Measurements from ENCODE around the gene RAB4B.

Gene RAB4B

DNA sequence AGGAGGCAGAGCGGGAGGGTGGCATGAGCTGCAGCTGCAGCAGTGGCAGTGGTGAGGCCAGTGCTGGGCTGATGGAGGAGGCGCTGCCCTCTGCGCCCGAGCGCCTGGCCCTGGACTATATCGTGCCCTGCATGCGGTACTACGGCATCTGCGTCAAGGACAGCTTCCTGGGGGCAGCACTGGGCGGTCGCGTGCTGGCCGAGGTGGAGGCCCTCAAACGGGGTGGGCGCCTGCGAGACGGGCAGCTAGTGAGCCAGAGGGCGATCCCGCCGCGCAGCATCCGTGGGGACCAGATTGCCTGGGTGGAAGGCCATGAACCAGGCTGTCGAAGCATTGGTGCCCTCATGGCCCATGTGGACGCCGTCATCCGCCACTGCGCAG, 22.9 kb downstream of the RAB4B start (continued):
- TF ChIP-seq, protein P1, sequence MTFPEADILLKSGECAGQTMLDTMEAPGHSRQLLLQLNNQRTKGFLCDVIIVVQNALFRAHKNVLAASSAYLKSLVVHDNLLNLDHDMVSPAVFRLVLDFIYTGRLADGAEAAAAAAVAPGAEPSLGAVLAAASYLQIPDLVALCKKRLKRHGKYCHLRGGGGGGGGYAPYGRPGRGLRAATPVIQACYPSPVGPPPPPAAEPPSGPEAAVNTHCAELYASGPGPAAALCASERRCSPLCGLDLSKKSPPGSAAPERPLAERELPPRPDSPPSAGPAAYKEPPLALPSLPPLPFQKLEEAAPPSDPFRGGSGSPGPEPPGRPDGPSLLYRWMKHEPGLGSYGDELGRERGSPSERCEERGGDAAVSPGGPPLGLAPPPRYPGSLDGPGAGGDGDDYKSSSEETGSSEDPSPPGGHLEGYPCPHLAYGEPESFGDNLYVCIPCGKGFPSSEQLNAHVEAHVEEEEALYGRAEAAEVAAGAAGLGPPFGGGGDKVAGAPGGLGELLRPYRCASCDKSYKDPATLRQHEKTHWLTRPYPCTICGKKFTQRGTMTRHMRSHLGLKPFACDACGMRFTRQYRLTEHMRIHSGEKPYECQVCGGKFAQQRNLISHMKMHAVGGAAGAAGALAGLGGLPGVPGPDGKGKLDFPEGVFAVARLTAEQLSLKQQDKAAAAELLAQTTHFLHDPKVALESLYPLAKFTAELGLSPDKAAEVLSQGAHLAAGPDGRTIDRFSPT (tag by site-specific recombination; IDR thresholded peaks at IDR 0.05) = peak; percentile 74; the same call in 1 of the 2 replicates
- TF ChIP-seq, protein P2, sequence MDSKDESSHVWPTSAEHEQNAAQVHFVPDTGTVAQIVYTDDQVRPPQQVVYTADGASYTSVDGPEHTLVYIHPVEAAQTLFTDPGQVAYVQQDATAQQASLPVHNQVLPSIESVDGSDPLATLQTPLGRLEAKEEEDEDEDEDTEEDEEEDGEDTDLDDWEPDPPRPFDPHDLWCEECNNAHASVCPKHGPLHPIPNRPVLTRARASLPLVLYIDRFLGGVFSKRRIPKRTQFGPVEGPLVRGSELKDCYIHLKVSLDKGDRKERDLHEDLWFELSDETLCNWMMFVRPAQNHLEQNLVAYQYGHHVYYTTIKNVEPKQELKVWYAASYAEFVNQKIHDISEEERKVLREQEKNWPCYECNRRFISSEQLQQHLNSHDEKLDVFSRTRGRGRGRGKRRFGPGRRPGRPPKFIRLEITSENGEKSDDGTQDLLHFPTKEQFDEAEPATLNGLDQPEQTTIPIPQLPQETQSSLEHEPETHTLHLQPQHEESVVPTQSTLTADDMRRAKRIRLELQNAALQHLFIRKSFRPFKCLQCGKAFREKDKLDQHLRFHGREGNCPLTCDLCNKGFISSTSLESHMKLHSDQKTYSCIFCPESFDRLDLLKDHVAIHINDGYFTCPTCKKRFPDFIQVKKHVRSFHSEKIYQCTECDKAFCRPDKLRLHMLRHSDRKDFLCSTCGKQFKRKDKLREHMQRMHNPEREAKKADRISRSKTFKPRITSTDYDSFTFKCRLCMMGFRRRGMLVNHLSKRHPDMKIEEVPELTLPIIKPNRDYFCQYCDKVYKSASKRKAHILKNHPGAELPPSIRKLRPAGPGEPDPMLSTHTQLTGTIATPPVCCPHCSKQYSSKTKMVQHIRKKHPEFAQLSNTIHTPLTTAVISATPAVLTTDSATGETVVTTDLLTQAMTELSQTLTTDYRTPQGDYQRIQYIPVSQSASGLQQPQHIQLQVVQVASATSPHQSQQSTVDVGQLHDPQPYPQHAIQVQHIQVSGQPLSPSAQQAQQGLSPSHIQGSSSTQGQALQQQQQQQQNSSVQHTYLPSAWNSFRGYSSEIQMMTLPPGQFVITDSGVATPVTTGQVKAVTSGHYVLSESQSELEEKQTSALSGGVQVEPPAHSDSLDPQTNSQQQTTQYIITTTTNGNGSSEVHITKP (tag by site-specific recombination; IDR thresholded peaks at IDR 0.05) = no peak
- TF ChIP-seq ZNF670 (tag by site-specific recombination; IDR thresholded peaks at IDR 0.05; ENCODE audit: low read depth) = no peak
- TF ChIP-seq YY2 (tag by site-specific recombination; IDR thresholded peaks at IDR 0.05) = no peak

DNA sequence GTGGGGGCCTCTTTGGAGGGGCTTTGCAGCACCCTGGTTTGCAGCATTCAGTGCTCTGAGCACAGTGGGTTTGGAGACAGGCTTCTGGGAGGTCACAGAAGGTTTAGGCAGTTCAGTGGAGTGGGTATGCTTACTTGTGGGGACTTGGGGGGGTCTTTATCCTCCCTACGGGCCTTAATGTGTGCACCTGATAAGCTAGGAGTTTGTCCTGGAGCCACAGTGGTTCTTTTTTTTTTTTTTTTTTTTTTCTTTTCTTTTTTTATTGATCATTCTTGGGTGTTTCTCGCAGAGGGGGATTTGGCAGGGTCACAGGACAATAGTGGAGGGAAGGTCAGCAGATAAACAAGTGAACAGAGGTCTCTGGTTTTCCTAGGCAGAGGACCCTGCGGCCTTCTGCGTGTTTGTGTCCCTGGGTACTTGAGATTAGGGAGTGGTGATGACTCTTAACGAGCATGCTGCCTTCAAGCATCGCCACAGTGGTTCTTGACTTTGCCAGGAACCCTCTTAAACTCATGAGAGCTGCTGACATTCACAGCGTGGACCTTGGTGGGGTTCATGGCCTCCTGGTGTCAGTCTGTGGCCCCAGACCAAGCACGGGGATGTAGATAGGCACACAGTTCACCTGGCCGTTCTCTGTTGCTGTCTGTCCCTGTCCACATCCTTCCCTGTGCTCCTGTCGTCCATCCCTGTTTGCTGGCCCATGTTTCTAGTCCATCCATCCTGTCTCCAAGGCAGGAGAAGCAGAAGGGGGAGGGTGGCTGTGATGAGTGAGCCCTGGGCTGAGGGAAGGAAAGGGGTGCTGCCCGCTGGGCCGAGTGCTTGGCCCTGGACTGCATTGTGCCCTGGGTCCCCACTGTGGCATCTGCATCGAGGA, 23.6 kb downstream of the RAB4B start:
- peaks cover 35 to 52% of the 10 kb centered on the region in 2 experiments for H3K36me3 ChIP-seq (ENCODE audit: control insufficient read depth in 2 of 2, insufficient read depth in 1 of 2, low read length in 2 of 2)
- ChIA-PET POLR2A (interaction anchor here (0.5 to 8.6 kb wide), 8 partner anchors 20 to 203 kb away, joined by 3 to 86 read pairs (median 6); partner anchors contain the start of genes ACTMAP, RAB4B and SNRPA), CTCF (interaction anchor here (0.8 to 1.1 kb wide), 5 partner anchors 8 to 174 kb away, joined by 3 to 4 read pairs (median 3); no protein-coding TSS in a partner anchor)
- no peaks in the 10 kb centered on the region for H3K9me3 ChIP-seq (ENCODE audit: control insufficient read depth, insufficient read depth, low read depth, low read length)
- H3K4me1 ChIP-seq (ENCODE audit: control insufficient read depth, insufficient read depth, low read length) = peaks cover 72% of the 10 kb centered on the region
- H3K27ac ChIP-seq (ENCODE audit: extremely low read depth, low read depth, low read length) = peak overlapping the region; percentile 67; the same call in 1 of the 2 replicates
- no peak overlapping the region for H3K4me3 ChIP-seq (ENCODE audit: low read depth, low read length)
- TF ChIP-seq, protein P3, sequence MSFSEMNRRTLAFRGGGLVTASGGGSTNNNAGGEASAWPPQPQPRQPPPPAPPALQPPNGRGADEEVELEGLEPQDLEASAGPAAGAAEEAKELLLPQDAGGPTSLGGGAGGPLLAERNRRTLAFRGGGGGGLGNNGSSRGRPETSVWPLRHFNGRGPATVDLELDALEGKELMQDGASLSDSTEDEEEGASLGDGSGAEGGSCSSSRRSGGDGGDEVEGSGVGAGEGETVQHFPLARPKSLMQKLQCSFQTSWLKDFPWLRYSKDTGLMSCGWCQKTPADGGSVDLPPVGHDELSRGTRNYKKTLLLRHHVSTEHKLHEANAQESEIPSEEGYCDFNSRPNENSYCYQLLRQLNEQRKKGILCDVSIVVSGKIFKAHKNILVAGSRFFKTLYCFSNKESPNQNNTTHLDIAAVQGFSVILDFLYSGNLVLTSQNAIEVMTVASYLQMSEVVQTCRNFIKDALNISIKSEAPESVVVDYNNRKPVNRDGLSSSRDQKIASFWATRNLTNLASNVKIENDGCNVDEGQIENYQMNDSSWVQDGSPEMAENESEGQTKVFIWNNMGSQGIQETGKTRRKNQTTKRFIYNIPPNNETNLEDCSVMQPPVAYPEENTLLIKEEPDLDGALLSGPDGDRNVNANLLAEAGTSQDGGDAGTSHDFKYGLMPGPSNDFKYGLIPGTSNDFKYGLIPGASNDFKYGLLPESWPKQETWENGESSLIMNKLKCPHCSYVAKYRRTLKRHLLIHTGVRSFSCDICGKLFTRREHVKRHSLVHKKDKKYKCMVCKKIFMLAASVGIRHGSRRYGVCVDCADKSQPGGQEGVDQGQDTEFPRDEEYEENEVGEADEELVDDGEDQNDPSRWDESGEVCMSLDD (tag by site-specific recombination; IDR thresholded peaks at IDR 0.05) = peak; percentile 56; the same call in 1 of the 2 replicates
- TF ChIP-seq, protein P4, sequence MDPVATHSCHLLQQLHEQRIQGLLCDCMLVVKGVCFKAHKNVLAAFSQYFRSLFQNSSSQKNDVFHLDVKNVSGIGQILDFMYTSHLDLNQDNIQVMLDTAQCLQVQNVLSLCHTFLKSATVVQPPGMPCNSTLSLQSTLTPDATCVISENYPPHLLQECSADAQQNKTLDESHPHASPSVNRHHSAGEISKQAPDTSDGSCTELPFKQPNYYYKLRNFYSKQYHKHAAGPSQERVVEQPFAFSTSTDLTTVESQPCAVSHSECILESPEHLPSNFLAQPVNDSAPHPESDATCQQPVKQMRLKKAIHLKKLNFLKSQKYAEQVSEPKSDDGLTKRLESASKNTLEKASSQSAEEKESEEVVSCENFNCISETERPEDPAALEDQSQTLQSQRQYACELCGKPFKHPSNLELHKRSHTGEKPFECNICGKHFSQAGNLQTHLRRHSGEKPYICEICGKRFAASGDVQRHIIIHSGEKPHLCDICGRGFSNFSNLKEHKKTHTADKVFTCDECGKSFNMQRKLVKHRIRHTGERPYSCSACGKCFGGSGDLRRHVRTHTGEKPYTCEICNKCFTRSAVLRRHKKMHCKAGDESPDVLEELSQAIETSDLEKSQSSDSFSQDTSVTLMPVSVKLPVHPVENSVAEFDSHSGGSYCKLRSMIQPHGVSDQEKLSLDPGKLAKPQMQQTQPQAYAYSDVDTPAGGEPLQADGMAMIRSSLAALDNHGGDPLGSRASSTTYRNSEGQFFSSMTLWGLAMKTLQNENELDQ (tag by site-specific recombination; IDR thresholded peaks at IDR 0.05; ENCODE audit: low read depth) = no peak
- TF ChIP-seq, protein P5, sequence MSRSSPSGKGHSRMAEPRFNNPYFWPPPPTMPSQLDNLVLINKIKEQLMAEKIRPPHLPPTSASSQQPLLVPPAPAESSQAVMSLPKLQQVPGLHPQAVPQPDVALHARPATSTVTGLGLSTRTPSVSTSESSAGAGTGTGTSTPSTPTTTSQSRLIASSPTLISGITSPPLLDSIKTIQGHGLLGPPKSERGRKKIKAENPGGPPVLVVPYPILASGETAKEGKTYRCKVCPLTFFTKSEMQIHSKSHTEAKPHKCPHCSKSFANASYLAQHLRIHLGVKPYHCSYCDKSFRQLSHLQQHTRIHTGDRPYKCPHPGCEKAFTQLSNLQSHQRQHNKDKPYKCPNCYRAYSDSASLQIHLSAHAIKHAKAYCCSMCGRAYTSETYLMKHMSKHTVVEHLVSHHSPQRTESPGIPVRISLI (tag by site-specific recombination; IDR thresholded peaks at IDR 0.05) = peak; percentile 94
- no peak for TF ChIP-seq ZNF423 (tag by site-specific recombination; IDR thresholded peaks at IDR 0.05)
- no peak for TF ChIP-seq ZEB2 (tag by site-specific recombination; IDR thresholded peaks at IDR 0.05)
- 0 out of 2 replicates have a peak, but pooled peaks have one; percentile 21 for TF ChIP-seq ZXDB (tag by site-specific recombination; IDR thresholded peaks at IDR 0.05)
- TF ChIP-seq ZNF654 (tag by site-specific recombination; IDR thresholded peaks at IDR 0.05; ENCODE audit: low read depth) = no peak
- peak; percentile 68 for TF ChIP-seq ZIC2 (tag by site-specific recombination; IDR thresholded peaks at IDR 0.05)
- TF ChIP-seq SP3 (tag by site-specific recombination; IDR thresholded peaks at IDR 0.05) = 0 out of 2 replicates have a peak, but pooled peaks have one; percentile 8
- peak; percentile 51; the same call in 1 of the 2 replicates for TF ChIP-seq ZNF366 (tag by site-specific recombination; conservative IDR thresholded peaks at IDR 0.05)
- TF ChIP-seq, protein P1 (tag by site-specific recombination; IDR thresholded peaks at IDR 0.05) = 0 out of 2 replicates have a peak, but pooled peaks have one; percentile 17
- TF ChIP-seq, protein P6, sequence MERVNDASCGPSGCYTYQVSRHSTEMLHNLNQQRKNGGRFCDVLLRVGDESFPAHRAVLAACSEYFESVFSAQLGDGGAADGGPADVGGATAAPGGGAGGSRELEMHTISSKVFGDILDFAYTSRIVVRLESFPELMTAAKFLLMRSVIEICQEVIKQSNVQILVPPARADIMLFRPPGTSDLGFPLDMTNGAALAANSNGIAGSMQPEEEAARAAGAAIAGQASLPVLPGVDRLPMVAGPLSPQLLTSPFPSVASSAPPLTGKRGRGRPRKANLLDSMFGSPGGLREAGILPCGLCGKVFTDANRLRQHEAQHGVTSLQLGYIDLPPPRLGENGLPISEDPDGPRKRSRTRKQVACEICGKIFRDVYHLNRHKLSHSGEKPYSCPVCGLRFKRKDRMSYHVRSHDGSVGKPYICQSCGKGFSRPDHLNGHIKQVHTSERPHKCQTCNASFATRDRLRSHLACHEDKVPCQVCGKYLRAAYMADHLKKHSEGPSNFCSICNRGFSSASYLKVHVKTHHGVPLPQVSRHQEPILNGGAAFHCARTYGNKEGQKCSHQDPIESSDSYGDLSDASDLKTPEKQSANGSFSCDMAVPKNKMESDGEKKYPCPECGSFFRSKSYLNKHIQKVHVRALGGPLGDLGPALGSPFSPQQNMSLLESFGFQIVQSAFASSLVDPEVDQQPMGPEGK (tag by site-specific recombination; IDR thresholded peaks at IDR 0.05) = peak; percentile 23
